ENCODE measurements around the gene HAL. TPM values are rescaled to one million over a fixed set of nuclear protein-coding genes. Genes with fewer than 3 reads are reported as not detected.

The HAL gene
- total and polyA plus RNA-seq, 10 of the 15 experiments (the other 5 are each of a cell fraction or from before 2014, with no cell fraction given): 0.04 to 0.45 (median 0.13) TPM; not detected in 1

- peaks cover 0 to 2% of the 10 kb centered on the region in 2 experiments; a peak in 1 of 4 replicates for H3K36me3 ChIP-seq (ENCODE audit: control insufficient read depth in 2 of 2, insufficient read depth in 2 of 2, low read length in 1 of 2)
- no peak for TF ChIP-seq CBX3 (IDR thresholded peaks at IDR 0.05; ENCODE audit: borderline replicate concordance, low read depth)
- no peak for TF ChIP-seq PBX3 (IDR thresholded peaks at IDR 0.05; ENCODE audit: insufficient replicate concordance, low read depth, low read length)
- no peak for TF ChIP-seq ZBTB4 (CRISPR knock-in tag; IDR thresholded peaks at IDR 0.05)
- TF ChIP-seq TAF1 (IDR thresholded peaks at IDR 0.05; ENCODE audit: borderline replicate concordance, low read depth, low read length): no peak
- no peak for TF ChIP-seq STAT1 (conservative IDR thresholded peaks at IDR 0.05)
- no peak for TF ChIP-seq NFIC (IDR thresholded peaks at IDR 0.05; ENCODE audit: low read depth, low read length)
- TF ChIP-seq CHD2 (IDR thresholded peaks at IDR 0.05; ENCODE audit: borderline replicate concordance, low read depth, low read length): no peak
- TF ChIP-seq, protein P1, sequence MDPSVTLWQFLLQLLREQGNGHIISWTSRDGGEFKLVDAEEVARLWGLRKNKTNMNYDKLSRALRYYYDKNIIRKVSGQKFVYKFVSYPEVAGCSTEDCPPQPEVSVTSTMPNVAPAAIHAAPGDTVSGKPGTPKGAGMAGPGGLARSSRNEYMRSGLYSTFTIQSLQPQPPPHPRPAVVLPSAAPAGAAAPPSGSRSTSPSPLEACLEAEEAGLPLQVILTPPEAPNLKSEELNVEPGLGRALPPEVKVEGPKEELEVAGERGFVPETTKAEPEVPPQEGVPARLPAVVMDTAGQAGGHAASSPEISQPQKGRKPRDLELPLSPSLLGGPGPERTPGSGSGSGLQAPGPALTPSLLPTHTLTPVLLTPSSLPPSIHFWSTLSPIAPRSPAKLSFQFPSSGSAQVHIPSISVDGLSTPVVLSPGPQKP (IDR thresholded peaks at IDR 0.05; ENCODE audit: low read depth, low read length): no peak
- no peak for TF ChIP-seq SP1 (IDR thresholded peaks at IDR 0.05; ENCODE audit: low read depth, low read length)
- no peak for TF ChIP-seq KDM1A (IDR thresholded peaks at IDR 0.05; ENCODE audit: borderline replicate concordance)
- TF ChIP-seq, protein P2, sequence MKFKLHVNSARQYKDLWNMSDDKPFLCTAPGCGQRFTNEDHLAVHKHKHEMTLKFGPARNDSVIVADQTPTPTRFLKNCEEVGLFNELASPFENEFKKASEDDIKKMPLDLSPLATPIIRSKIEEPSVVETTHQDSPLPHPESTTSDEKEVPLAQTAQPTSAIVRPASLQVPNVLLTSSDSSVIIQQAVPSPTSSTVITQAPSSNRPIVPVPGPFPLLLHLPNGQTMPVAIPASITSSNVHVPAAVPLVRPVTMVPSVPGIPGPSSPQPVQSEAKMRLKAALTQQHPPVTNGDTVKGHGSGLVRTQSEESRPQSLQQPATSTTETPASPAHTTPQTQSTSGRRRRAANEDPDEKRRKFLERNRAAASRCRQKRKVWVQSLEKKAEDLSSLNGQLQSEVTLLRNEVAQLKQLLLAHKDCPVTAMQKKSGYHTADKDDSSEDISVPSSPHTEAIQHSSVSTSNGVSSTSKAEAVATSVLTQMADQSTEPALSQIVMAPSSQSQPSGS (IDR thresholded peaks at IDR 0.05; ENCODE audit: low read length): no peak
- TF ChIP-seq, protein P3, sequence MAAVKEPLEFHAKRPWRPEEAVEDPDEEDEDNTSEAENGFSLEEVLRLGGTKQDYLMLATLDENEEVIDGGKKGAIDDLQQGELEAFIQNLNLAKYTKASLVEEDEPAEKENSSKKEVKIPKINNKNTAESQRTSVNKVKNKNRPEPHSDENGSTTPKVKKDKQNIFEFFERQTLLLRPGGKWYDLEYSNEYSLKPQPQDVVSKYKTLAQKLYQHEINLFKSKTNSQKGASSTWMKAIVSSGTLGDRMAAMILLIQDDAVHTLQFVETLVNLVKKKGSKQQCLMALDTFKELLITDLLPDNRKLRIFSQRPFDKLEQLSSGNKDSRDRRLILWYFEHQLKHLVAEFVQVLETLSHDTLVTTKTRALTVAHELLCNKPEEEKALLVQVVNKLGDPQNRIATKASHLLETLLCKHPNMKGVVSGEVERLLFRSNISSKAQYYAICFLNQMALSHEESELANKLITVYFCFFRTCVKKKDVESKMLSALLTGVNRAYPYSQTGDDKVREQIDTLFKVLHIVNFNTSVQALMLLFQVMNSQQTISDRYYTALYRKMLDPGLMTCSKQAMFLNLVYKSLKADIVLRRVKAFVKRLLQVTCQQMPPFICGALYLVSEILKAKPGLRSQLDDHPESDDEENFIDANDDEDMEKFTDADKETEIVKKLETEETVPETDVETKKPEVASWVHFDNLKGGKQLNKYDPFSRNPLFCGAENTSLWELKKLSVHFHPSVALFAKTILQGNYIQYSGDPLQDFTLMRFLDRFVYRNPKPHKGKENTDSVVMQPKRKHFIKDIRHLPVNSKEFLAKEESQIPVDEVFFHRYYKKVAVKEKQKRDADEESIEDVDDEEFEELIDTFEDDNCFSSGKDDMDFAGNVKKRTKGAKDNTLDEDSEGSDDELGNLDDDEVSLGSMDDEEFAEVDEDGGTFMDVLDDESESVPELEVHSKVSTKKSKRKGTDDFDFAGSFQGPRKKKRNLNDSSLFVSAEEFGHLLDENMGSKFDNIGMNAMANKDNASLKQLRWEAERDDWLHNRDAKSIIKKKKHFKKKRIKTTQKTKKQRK (IDR thresholded peaks at IDR 0.05; ENCODE audit: low read depth, low read length): no peak
- no peak for TF ChIP-seq ZNF24 (IDR thresholded peaks at IDR 0.05)
Observed at GRCh38 chr12:96025518-96025917, 29.4 kb upstream of the HAL start.

More at GRCh38 chr12:96025518-96025917, 29.4 kb upstream of the HAL start:
- Histone ChIP-seq H3K27me3 (replicated peaks in 1 of 2; ENCODE audit: control insufficient read depth in 2 of 2, insufficient read depth in 2 of 2, low read length in 1 of 2) (no peaks in the 10 kb centered on the region), H3K9ac (ENCODE audit: control insufficient read depth, insufficient read depth, low read length) (no peak overlapping the region), H3K4me3 (no peak overlapping the region), H2AFZ (ENCODE audit: control insufficient read depth, low read depth, low read length) (no peak overlapping the region), H3K27ac (ENCODE audit: control insufficient read depth, insufficient read depth) (no peak overlapping the region), H3K4me2 (ENCODE audit: control insufficient read depth, insufficient read depth) (no peak overlapping the region), H3K4me1 (ENCODE audit: control insufficient read depth, insufficient read depth, low read length) (peaks cover 9% of the 10 kb centered on the region), H3K79me2 (ENCODE audit: control insufficient read depth, insufficient read depth, low read length) (no peaks in the 10 kb centered on the region), H4K20me1 (ENCODE audit: control insufficient read depth, insufficient read depth) (no peaks in the 10 kb centered on the region), H3K9me3 (replicated peaks; ENCODE audit: control insufficient read depth, insufficient read depth, low read length) (no peaks in the 10 kb centered on the region)
- intact Hi-C loops (cut with micrococcal nuclease; ENCODE audit: unreplicated experiment) (no loop called here), in situ Hi-C loops (cut with MboI) (no loop called here)
- DNase-seq (ENCODE audit: low read depth, low spot score) (no peak), FAIRE-seq (no peak), ATAC-seq (no peak)
- CTCF ChIA-PET: interaction anchor here (0.7 kb wide), 1 partner anchor 62 kb away, joined by 5 read pairs; no protein-coding TSS in a partner anchor
- BruUV-seq (replicated peaks): no TSS peak
- POLR2A ChIA-PET: no interaction called here
- RAD21 ChIA-PET (ENCODE audit: unreplicated experiment): no interaction called here
- SMC1A ChIA-PET (ENCODE audit: uncharacterized antibody, unreplicated experiment): no interaction called here
- WGBS (ENCODE audit: insufficient coverage, insufficient replicate concordance, low lambda C conversion rate, missing lambda C conversion rate): 100% methylated on average over 3 of the region's 4 CpGs

All from GM12878 (cell line).